HG02840 (cell line): ENCODE measurements around the gene ATP4A.
"Not testable (repeated sequence)": the region's sequence is repeated elsewhere in the genome, so short reads cannot be mapped to it uniquely, and the experiment has no call there.

Experiments
- ATAC-seq: cut with Tn5 transposase; IDR thresholded peaks from one replicate; pipeline ENCODE4 v1.9.1; 2021; ENCODE audit warnings: mild to moderate bottlenecking, moderate library complexity, moderate number of reproducible peaks; ENCODE audit not compliant: unreplicated experiment, low FRiP score

Gene ATP4A

DNA sequence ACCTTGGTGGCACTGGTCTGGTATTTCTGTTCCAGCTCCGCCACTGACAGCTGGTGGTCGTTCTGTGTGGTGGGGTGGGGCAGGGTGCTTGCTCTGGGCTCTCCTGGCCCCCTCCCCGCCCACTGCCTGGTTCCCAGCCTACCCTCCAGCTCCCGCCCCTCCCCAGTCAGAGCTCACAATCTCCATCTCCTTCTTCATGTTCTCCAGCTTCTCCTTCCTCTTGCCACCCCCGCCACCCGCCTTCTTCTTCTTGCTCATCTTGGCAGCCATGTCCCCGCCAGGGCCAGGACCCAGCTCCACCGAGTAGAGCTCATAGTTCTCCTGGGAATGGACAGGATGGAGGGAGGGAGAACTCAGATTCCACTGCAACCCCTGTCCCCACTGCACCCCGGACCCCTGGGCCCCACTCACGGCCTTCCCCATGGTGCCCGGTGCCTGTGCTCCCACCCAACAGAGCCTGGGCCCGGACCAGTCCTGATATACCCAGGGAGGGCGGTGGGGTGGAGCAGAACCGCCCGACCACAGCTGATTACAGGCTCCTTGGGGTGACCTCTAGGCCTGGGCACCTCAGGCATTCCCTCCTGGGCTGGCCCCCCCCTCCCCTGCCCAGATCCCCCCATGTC, at the start of gene ATP4A:
TSS of gene ATP4A (minus strand) at position 452 of the 623 bp plus-strand sequence. CDS start at position 423, 29 bp downstream.
- no peak for ATAC-seq

DNA sequence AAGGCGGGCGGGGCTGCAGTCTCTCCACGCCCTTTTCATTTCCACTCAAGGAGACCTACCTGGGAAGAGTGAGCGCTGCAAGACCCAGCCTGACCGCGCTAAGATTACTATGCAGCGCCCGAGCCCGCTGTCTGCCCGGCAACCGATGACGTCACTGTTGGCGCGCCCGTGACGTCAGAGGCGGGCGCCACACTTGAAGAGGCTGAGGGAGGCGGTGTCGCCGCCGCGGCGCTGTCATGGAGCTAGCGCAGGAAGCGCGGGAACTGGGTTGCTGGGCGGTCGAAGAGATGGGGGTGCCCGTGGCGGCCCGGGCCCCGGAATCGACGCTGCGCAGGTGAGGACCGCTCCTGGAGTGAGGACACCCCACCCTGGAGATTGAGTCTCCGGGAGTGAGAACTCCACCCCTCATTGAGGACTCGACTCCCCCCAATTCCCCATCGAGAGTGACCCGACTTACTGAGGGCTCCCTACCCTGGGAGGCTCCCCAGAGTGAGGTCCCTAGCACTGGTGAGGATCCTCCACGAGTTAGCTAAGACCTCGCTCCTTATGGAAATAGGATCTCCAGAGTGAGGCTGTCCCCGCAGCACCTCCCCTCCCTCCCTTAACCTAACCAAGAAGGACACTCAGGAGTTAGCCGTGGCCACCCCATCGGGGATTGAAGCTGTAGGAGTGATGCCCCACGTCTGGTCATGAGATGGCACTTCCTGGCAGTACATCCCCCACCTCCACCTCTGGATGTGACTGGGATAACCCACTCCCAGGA, 49.3 kb upstream of the ATP4A start, which contains the start of gene HAUS5:
TSS of gene HAUS5 (plus strand) at position 177 of the 763 bp plus-strand sequence. CDS start at position 237, 60 bp downstream.
- ATAC-seq: peak; percentile 79

DNA sequence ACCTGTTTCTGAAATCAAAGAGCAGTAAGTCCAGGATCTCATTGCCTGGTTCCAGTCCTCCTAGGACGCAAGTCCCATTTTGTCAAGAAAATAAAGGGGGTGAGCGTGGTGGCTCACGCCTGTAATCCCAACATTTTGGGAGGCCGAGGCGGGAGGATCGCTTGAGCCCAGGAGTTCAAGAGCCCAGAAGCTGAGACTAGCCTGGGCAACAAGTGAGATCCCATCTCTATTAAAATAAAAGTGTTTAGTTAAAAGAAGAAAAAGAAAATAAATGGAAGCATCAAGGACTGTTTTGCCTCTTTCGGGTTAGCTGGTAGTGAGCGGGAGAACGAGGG, 48.7 kb upstream of the ATP4A start:
- ATAC-seq: no peak

DNA sequence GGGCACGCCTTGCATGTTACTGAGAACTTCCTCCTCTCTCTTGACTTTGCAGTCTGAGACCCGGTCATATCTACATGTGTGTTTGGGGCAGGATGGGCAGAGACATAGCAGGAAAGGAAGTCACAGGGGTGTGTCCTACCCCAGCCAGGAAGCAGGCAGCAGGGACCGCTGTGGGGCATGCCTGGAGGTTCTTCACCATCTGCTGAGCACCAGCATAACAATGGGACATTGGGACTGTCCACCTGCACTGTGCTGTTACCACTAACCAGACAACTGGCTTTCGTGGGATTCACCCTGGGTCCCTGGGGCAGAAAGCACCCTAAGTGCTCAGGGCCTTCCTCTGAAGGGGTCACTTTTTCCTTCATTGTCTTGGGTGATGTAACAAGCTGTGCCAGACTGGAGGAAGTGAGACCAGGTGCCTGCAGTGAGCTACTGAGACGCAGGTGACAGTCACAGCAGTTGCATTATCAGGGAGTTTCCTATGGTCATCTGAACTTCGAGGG, 46.4 kb upstream of the ATP4A start:
- ATAC-seq: no peak

DNA sequence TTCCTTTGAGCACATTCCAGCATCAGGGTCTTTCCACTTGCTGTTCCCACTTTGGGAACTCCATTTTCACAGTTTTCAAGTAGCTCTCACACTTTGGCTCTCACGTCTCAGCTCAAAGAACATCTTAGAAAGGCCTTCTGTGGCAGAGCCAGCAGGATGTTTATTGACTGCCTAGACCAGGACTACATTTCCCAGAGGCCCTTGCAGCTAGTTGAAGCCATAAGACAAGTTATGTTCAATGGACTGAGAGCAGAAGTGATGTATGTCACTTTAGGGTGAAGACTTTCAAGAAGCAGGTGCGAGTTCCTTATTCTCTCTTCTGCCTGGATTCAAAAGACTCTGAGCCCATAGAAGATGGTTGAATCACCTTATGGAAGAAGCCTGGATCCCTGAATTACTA, 44.8 kb upstream of the ATP4A start:
- ATAC-seq: no peak

DNA sequence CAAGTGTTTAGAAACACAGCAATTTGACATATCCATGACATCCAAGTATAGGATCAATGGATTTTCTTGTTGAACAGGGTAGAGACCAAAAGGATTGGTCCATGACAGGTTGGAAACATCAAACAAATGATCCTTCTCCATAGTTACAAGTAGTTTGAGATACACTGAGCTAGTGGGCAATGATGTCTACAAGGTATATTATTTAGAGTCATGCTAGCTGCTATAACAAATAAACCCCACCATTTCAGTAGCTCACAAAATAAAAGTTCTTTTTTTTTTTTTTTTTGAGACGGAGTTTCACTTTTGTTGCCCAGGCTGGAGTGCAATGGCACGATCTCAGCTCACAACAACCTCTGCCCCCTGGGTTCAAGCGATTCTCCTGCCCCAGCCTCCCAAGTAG, 44.2 kb upstream of the ATP4A start:
- no peak for ATAC-seq

DNA sequence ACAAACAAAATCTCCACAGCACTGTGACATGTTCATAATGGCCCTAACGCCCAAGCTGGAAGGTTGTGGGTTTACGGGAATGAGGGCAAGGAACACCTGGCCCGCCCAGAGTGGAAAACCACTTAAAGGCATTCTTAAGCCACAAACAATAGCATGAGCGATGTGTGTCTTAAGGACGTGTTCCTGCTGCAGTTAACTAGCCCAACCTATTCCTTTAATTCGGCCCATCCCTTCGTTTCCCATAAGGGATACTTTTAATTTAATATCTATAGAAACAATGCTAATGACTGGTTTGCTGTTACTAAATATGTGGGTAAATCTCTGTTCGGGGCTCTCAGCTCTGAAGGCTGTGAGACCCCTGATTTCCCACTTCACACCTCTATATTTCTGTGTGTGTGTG, 43.7 kb upstream of the ATP4A start:
- not testable (repeated sequence) for ATAC-seq

DNA sequence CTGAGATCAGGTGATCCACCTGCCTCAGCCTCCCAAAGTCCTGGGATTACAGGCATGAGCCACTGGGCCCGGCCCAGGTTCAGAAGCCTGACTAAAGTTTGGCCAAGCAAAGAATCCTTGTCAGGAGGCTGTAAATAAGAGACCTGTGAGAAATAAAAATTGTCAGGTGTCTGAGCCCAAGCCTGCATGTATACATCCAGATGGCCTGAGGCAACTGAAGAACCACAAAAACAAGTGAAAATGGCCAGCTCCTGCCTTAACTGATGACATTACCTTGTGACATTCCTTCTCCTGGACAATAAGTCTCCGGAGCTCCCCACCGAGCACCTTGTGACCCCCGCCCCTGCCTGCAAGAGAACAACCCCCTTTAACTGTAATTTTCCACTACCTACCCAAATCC, 41.0 kb upstream of the ATP4A start:
- ATAC-seq: not testable (repeated sequence)

DNA sequence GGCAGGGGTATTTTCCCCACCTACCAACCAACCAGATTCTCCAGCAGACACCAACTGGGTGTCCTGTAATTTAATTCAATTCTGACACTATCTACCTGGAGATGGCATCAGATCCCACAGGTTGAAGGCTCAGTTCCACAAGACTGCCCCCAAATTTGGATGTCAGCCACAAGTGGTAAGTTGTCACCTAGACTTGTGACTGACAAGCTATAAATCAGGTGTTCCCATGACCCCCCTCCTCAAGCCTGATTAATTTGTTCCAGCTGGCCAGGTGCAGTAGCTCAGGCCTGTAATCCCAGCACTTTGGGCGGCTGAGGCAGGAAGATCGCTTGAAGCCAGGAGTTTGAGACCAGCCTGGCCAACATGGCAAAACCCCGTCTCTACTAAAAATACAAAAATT, 38.5 kb upstream of the ATP4A start:
- no peak for ATAC-seq

DNA sequence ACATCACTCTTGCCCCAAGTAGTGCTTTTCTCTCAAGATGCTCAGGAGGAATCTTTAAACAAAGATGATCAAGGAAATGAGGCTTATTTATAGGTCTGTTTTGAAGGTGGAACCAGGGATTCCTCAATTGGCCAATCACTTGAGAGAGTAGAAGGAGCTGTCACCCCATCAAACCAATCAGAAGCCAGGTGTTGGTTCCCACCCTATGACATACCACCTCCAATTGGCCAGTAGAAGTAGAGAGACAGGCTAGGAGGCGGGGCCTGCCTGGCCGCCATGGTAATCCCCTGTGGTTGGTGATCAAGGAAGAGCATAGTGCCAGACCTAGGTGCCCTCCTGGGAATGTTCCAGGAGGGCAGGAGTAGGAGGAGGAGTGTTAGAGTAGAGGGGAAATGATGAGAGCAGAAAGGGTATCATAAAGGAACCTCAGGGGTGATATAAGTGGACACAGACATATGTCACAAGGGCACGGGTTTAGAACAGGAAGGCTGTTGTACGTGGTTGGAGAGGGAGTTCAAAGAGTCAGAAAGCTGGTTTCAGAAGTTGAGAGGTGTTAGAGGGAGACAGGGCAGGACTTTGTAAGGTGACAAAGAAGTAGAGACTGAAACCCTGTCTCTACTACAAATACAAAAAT, 33.0 kb upstream of the ATP4A start:
- ATAC-seq: no peak

DNA sequence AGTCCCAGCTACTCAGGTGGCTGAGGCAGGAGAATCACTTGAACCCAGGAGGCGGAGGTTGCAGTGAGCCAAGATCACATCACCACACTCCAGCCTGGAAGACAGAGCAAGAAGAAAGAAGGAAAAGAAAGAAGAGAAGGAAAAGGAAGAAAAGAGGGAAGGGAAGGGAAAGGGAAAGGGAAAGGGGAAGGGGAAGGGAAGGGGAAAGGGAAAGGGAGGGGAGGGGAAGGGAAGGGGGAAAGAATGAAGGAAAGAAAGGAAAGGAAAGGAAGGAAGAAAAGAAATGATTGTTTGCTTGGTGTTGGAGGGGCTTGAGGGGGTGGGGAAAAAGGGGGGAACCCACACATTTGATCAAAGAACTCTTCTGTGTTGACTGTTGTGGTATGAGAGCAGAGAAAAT, 32.5 kb upstream of the ATP4A start:
- no peak for ATAC-seq

DNA sequence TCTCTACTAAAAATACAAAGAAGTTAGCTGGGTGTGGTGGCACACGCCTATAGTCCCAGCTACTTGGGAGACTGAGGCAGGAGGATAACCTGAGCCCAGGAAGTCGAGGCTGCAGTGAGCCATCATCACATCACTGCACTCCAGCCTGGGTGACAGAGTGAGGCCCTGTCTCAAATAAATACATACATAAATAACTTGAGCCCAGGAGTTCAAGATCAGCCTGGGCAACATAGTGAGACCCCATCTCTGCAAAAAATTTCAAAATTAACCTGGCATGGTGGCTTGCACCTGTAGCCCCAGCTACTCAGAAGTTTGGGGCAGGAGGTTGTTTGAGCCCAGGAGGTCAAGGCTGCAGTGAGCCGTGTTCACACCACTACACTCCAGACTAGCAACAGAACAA, 31.6 kb upstream of the ATP4A start:
- ATAC-seq: not testable (repeated sequence)

DNA sequence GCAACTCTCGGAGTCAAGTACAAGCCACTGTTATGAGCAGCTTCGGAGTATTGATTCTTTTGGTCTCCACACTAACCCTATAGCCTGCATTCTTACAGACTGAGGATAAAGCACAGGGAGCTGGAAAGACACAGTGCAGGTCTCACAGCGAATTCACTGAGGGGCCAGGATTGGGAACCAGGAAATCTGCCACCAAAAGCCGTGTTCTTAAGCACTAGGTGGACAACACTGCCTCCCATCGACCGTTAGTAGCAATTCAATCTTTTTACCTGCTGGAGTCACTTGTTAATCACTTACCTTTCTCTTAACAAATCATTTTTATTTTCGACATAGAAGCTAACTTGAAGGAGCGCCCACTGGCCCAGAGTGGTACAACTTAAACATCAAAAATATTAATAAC, 28.8 kb upstream of the ATP4A start:
- no peak for ATAC-seq

DNA sequence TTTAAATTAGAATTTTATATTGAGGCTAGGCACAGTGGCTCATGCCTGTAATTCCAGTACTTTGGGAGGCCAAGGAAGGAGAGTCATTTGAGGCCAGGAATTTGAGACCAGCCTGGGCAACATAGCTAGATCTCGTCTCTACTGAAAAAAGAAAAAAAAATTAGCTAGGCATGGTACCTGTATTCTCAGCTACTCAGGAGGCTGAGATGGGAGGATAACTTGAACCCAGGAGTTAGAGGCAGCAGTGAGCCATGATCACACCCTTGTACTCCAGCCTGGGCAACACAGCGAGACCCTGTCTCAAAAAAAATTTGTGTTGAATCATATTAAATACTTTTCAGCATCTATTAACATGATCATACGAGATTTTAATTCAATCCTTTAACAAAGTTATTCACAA, 27.4 kb upstream of the ATP4A start:
- no peak for ATAC-seq

DNA sequence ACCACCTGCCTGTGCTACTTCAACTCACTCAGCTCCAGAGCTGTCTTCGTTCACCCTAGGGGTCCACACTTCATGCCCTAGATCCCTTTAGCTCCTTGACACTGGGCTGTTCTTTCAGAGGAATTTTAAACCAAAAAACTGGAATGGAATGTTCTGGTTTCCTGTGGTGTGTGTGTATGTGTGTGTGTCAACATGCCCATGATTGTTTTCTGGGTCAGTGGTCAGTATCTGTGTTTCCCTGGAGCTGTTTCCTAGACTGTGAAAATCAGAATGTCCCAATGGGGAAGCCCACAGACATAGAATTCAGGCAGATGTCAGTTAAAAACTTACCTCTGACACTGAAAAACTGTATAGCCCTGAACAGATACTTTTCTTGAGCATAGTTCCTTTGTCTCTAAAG, 23.9 kb upstream of the ATP4A start:
- no peak for ATAC-seq

DNA sequence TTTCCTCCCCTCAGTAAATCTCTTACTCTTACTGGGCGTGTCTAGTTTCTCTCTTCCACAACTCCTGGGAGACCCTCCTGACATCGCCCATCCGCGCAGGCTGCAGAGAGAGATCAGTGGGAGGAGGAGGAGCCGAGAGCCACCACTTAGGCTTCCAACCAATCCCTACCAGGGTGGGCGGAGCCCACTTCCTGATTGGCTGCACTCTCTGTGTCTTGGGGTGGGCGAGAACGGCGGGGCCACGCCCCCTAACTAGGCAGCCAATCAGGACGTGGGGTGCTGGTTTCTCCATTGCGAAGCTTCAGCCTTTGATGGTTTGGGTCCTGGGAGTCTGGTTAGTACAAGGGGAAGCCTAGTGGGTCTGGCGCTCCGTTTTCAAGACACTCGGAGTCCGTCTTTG, 22.4 kb upstream of the ATP4A start, which contains the start of gene PMIS2:
TSS of gene PMIS2 (plus strand) at position 326 of the 400 bp plus-strand sequence. CDS start 87 bp downstream, outside the sequence.
- ATAC-seq: no peak

DNA sequence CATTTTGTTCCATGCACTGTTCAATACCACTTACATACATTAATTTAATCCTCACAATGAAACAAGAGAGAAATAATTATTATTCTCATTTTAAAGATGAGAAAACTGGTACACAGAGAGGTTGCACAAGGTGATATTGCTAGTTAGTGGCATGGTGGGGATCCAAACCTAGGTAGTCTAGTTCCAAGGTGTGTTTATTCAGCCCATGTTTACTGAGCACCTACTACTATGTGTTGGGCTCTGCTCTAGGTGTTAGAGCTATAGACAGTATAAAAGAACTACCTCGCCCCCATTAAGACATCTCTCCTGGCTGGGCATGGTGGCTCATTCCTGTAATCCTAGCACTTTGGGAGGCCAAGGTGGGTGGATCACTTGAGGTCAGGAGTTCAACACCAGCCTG, 19.3 kb upstream of the ATP4A start:
- ATAC-seq: no peak

DNA sequence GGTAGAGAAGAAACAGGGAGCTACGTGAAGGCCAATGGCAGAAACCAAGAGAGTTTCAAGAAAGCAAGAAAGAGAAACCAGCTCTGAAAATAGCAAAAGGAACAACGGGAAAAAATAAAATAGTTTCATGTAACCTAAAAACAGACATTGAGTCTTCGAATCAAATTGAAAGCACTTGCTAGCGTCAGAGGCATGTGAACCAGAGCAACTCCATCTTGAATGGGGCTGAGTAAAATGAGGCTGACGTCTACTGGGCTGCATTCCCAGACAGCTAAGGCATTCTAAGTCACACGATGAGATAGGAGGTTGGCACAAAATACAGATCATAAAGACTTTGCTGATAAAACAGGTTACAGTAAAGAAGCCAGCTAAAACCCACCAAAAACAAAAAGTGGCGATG, 15.2 kb upstream of the ATP4A start:
- no peak for ATAC-seq

DNA sequence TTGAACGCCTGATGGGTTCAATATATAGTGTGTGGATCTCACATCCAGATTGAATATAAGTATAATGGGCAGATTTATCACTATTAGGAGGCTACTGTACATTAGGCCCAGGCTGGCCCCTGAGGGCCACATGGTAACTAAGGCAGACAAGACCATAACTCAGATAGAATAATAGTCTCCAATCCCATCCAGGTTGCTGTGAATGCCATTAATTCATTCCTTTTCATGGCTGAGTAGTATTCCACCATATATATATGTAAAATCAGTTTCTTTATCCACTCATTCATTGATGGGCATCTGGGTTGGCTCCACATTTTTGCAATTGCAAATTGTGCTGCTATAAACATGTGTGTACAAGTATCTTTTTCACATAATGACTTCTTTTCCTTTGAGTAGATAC, 14.5 kb upstream of the ATP4A start:
- ATAC-seq: no peak

DNA sequence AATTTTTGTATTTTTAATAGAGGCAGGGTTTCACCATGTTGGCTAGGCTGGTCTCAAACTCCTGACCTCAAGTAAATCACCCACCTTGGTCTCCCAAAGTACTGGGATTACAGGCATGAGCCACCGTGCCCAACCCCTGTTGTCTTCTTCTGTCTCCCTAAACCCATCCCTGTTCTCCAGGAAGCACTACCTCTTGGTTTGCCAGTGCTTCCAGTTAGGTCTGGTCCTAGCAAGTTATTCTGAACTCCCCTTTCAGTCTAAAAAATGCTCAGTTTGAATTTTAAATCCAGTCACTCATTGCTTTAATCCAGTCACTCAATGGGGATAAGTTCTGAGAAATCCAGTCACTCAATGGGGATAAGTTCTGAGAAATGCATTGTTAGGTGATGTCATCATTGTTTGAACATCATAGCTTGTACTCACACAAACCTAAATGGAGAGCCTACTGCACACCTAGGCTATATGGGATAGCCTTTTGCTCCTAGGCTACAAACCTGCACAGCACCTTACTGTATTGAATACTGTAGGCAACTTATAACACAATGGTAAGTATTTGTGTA, 8.0 kb upstream of the ATP4A start:
- no peak for ATAC-seq

DNA sequence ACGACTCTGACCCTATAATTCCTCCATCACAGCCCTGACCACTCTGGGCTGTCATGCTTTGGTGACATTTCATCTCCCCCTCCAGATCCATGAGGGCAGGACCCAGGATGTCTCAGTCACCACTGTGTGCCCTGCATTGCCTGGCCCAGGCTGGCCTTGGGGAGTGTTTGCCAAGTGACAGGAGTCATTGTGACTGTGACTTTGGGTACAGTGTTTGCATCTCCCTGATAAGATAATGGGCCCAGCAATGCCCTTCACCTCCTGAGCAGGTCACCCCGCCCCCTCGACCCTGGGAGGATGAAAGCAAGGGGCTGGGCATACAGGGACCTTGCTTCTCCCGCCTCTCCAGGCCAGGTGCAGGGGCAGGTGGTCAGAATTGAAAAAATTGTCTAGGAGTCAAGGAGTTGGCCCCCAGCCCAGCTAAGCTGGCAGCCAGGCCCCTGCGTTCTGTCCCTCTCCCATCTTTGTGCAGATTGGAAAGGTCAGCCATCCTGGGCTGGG, 5.9 kb upstream of the ATP4A start:
- no peak for ATAC-seq
